ENCODE results near the gene RFX4.
"Not testable (repeated sequence)": the region's sequence is repeated elsewhere in the genome, so short reads cannot be mapped to it uniquely, and the experiment has no call there.

Gene RFX4

GRCh38 chr12:106647793-106648514 lies 65.2 kb downstream of the RFX4 start:
- DNase-seq = no peak

- no peak for DNase-seq
Measured at GRCh38 chr12:106648736-106649135, 65.9 kb downstream of the RFX4 start.

GRCh38 chr12:106651552-106651951 lies 68.7 kb downstream of the RFX4 start:
- DNase-seq = no peak

DNA sequence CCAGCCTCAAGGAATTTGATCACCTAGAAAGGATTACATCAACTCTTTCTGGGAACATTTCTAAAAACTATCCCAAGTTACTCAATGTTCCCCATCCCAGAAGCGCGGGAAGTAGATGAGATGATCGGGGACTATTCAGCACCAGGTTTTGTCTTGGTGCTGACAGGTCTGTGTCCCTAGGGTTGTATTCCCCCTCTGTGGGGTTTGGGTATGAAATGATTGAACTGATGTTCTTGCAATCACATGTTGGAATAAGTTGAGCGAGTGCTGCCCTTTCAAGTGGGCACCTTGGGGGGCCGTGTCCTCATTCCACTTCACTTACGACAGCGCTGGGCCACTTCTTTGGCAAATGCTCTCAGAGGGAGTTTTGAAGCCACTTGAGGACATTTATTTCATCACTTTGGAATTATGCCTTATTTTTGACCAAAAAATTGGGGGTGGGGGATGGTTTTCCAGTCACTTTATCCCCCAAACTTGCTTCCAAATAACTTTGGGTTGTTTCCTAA lies 69.8 kb downstream of the RFX4 start:
- no peak for DNase-seq

- no peak for DNase-seq
Measured at GRCh38 chr12:106655577-106655976, 72.8 kb downstream of the RFX4 start.

GRCh38 chr12:106657488-106657887 lies 74.7 kb downstream of the RFX4 start:
- no peak for DNase-seq

DNA sequence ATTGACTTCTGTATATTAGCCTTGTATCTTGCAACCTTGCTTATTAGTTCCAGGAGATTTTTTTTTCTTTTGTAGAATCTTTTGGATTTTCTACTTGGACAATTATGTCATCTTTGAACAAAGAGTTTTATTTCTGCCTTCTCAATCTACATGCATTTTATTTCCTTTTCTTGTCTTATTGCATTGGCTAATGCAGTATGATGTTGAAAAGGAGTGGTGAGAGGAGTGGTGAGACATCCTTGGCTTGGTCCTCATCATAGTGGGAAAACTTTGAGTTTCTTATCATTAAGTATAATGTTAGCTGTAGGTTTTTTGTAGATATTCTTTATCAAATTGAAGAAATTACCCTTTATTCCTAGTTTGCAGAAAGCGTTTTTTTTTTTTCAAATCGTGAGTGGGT lies 80.6 kb downstream of the RFX4 start:
- DNase-seq = no peak

DNA sequence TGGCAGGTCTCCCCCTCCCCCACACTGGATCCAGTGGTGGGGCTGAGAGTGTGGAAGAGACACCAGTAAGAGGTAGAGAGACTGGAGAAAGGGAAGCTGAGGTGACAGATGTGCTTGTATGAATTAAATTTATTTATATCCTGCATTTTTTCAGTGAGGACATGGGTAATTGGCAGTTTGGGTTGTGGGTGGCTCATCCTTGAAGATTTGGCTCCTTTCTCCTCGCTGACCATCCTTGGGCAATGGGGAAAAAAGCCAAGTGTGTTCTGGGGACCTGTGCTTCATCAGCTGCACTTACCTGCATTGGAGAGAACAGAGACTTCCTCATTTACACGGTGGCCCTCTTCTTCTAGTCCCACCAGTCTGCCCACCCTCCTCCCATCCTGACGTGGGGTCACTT lies 86.4 kb downstream of the RFX4 start:
- no peak for DNase-seq

GRCh38 chr12:106670131-106670530 lies 87.3 kb downstream of the RFX4 start:
- no peak for DNase-seq

- DNase-seq = no peak
Measured at GRCh38 chr12:106671840-106672239, 89.0 kb downstream of the RFX4 start.

- DNase-seq = no peak
Measured at GRCh38 chr12:106672314-106673025, 89.7 kb downstream of the RFX4 start.

GRCh38 chr12:106673141-106673540 lies 90.3 kb downstream of the RFX4 start:
- DNase-seq = no peak

GRCh38 chr12:106675651-106676435 lies 93.0 kb downstream of the RFX4 start:
- DNase-seq = no peak

DNA sequence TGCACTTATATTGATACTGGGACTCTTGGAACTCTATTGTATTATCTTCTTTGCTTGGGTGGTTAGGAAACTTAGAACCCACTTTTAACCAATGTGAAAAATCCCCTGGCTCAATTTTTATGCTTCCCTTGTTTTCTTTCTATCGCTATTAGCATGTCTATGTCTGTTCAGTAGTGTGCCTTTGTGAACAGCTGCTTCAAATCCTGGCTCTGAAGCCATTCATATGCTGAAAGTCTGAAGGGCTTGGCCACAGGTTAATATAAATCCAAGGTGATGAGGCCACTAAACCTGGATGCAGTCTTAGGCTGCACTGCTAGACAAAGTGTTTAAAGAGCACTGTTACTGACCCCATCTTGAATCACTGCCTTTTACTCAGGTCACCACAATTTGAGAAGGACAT lies 96.8 kb downstream of the RFX4 start:
- no peak for DNase-seq

- DNase-seq = no peak
Measured at GRCh38 chr12:106680280-106680679, 97.5 kb downstream of the RFX4 start.

DNA sequence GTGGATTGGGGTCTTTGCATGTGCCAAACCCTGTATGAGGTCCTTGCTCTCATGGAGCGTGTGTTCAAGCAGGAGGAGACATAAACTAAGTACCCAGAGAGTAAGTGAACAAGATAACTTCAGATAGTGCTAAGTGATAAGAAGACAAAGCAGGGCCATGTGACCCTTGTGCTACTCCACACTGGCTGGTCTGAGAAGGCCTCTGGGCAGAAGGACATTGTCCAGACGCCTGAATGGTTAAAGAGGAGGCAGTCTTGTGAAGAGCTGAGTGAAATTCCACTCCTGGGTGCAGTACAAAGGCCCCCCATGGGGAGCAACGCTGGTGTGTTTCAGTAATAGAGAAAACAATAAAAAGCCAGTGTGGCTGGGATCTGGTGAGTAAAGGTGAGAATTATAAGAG lies 98.4 kb downstream of the RFX4 start:
- DNase-seq = no peak

DNA sequence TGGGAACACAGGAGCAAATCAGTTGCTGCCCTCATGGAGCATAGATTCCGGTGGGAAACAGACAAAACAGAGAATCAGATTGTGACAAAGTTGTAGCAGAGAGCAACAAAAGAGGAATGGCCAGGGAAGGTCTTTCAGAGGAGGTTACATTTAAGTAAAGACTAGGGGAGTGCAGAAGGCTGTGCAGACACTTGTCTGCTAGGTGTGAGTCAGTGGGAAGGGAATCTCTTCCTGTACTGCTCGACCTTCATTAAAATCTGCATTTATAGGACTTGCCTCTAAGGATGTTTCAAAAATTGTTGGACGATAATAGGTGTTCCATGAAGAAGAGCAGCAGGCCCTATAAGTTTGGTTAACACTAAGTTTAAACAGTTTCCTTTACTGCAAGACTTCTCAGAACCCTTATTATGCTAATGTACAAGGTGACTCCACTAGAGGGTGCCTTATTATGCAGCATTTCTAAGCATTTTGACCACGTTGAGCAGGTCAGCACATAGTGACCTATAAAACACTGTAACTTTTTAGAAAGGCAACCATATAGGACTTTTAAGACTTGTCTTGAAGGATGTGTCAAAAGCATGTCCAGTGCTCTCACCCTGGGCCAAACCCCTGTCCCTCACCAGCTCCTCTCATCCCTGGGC lies 99.9 kb downstream of the RFX4 start:
- DNase-seq = no peak

- DNase-seq = no peak
Measured at GRCh38 chr12:106684497-106684896, 101.7 kb downstream of the RFX4 start.

GRCh38 chr12:106685381-106685780 lies 102.6 kb downstream of the RFX4 start:
- DNase-seq = no peak

DNA sequence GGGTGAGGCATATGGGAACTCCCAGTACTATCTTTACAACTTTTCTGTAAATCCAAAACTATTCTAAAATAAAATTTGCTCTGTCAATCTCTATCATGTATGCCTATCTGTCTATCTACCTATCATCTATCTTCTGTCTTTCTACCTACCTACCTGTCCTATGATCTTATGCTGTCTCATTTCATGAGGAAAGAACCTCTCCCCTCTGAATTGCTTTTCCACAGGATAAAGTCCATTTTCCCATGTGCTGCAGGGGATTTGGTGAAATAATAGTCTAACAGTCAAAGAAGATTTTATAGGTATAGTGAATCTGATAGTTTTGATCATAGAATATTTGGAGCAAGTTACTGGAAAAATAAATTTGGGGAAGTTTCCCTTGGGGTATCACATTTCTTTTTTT lies 104.9 kb downstream of the RFX4 start:
- no peak for DNase-seq

DNA sequence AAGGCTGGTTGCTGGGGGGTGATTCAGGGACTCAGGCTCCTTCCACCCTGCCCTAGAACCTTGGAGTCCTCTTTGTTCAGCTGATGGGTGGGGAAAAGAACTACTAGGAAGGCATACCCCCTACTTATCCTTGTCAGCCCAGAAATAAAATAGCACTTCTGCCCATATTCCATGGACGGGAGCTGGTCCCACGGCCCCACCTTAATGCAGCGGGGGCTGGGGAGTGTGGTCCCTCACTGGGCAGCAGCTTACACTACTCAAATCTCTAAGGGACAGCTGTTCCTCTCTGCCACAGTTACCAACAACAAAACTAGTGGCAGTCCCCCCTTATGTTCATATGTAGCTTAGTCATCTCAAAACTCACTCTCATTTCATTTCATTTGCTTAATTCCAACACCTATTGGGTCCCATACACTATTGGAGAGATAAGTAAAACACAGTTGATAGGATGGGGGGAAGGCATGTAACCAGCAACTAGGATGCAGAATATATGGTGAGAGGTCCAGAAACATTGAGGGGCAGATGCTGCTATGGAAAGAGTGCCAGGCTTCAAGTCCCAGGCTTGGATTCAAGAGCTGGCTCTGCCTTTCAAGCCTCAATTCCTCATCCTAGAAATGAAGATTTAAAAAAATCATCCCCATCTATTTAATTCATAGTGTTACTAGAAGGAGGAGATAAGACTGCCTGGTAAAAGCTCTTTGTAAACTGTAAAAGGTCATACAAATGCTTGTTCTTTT lies 107.9 kb downstream of the RFX4 start:
- no peak for DNase-seq

DNA sequence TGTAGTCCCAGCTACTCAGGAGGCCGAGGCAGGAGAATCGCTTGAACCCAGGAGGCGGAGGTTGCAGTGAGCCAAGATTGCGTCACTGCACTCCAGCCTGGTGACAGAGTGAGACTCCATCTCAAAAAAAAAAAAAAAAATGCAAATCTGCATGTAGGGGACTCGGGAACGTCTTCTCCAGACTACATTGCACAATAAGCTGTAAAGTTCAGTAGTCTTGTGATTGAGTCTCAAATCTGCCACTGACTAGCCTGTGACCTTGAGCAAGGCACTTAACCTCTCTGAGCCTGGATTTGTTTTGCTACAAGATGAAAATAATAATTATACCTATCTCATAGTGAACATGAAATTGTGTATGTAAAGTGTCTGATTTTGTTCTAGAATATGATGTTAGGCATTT lies 109.2 kb downstream of the RFX4 start:
- not testable (repeated sequence) for DNase-seq

All from GOT3 (cell line).